WERI-Rb-1 (cell line): ENCODE data around the gene GLRA2.

Experiments
- DNase-seq: peaks from one replicate; pipeline ENCODE4 v3.0.0-alpha.2; 2020
- H3K27ac ChIP-seq: fragments of 250-450 bp; sonication (Bioruptor Pico); 2 replicates; pipeline ENCODE4 v1.5.1; 2020; ENCODE audit warnings: mild to moderate bottlenecking, moderate library complexity
- H3K27me3 ChIP-seq: fragments of 250-450 bp; sonication (Bioruptor Pico); 2 replicates; pipeline ENCODE4 v1.5.1; 2021; ENCODE audit warnings: mild to moderate bottlenecking, low read depth, moderate library complexity; ENCODE audit not compliant: insufficient read depth, severe bottlenecking
- H3K36me3 ChIP-seq: fragments of 250-450 bp; sonication (Bioruptor Pico); 2 replicates; pipeline ENCODE4 v1.5.1; 2020; ENCODE audit warnings: mild to moderate bottlenecking, moderate library complexity
- H3K4me3 ChIP-seq: 2 replicates; pipeline ENCODE4 v1.5.1; 2011; ENCODE audit warnings: low read depth, mild to moderate bottlenecking, control low read depth, low read length
- H3K9me3 ChIP-seq: fragments of 250-450 bp; sonication (Bioruptor Pico); 2 replicates; pipeline ENCODE4 v1.5.1; 2021; ENCODE audit warnings: mild to moderate bottlenecking, moderate library complexity; ENCODE audit not compliant: severe bottlenecking
- TF ChIP-seq, protein P1 (sequence below): IDR thresholded peaks from 2 replicates; pipeline ENCODE4 v1.5.1; 2011; ENCODE audit warnings: low read depth, mild to moderate bottlenecking, control low read depth, inconsistent platforms, low read length

Gene GLRA2

GRCh38 chrX:14712096-14712495 is 182.8 kb downstream of the GLRA2 start:
- Histone ChIP-seq H3K27me3 (no peaks in the 10 kb centered on the region), H3K9me3 (no peaks in the 10 kb centered on the region), H3K36me3 (no peaks in the 10 kb centered on the region), H3K4me3 (no peak overlapping the region), H3K27ac (no peak overlapping the region)
- TF ChIP-seq, protein P1, sequence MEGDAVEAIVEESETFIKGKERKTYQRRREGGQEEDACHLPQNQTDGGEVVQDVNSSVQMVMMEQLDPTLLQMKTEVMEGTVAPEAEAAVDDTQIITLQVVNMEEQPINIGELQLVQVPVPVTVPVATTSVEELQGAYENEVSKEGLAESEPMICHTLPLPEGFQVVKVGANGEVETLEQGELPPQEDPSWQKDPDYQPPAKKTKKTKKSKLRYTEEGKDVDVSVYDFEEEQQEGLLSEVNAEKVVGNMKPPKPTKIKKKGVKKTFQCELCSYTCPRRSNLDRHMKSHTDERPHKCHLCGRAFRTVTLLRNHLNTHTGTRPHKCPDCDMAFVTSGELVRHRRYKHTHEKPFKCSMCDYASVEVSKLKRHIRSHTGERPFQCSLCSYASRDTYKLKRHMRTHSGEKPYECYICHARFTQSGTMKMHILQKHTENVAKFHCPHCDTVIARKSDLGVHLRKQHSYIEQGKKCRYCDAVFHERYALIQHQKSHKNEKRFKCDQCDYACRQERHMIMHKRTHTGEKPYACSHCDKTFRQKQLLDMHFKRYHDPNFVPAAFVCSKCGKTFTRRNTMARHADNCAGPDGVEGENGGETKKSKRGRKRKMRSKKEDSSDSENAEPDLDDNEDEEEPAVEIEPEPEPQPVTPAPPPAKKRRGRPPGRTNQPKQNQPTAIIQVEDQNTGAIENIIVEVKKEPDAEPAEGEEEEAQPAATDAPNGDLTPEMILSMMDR: no peak
- no peak for DNase-seq

DNA sequence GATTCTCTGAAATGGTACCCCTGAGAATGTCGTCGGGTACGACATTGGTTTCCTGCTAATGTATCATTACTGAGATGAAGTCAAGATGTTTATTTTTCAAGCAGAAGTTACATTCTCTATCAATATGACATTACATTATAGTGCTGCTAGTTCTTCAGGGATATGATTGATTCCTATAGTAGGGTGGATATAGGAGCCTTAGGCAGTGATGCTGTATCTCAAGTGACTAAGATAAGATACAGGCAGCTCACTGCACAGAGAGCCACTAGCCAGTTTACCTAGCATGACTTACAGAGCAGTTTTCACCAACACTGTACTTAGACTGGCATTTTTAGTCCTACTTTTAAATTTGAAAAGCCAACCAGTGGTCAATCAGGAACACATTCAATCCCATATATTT is 188.6 kb downstream of the GLRA2 start:
- H3K27me3 ChIP-seq: no peaks in the 10 kb centered on the region
- H3K27ac ChIP-seq: no peak overlapping the region
- no peak overlapping the region for H3K4me3 ChIP-seq
- no peaks in the 10 kb centered on the region for H3K36me3 ChIP-seq
- no peaks in the 10 kb centered on the region for H3K9me3 ChIP-seq
- TF ChIP-seq, protein P1: no peak
- no peak for DNase-seq

DNA sequence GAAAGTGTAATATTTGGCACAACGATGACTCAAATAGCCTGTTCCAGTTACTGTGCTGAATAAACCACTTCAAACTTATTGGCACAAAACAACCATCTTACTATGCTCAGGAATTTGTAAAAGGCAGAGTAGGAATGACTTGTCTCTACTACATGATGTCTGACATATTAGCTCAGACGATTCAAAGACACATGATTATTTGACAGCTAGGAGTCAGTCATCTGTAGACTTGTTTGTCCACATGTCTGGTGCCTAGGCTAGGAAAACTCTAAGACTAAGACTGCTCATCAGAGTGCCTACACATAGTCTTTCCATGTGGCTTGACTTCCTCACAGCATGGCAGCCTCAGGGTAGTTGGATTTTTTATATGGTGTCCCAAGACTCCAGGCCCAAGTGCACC is 189.1 kb downstream of the GLRA2 start:
- no peak overlapping the region for H3K4me3 ChIP-seq
- TF ChIP-seq, protein P1: no peak
- no peak for DNase-seq
- no peak overlapping the region for H3K27ac ChIP-seq
- H3K36me3 ChIP-seq: no peaks in the 10 kb centered on the region
- no peaks in the 10 kb centered on the region for H3K9me3 ChIP-seq
- no peaks in the 10 kb centered on the region for H3K27me3 ChIP-seq

DNA sequence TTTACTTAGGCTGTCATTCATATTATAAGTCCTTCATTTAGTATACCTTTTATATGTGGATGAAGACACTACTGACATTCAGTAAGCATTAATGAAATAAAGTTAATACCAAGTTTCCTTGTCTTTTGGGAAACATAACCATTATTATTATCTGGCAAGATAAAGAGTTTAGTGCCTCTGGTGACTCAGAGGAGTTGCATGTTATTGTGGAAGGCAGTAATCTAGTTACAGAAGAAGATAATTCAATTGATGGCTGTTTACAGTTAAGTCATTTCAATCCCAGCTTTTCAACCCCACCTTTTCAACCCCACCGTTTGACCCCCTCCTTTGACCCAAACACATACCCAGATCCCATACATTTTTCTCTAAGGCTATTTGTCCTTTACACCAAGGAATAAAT is 199.7 kb downstream of the GLRA2 start:
- H3K9me3 ChIP-seq: no peaks in the 10 kb centered on the region
- H3K4me3 ChIP-seq: no peak overlapping the region
- TF ChIP-seq, protein P1: no peak

DNA sequence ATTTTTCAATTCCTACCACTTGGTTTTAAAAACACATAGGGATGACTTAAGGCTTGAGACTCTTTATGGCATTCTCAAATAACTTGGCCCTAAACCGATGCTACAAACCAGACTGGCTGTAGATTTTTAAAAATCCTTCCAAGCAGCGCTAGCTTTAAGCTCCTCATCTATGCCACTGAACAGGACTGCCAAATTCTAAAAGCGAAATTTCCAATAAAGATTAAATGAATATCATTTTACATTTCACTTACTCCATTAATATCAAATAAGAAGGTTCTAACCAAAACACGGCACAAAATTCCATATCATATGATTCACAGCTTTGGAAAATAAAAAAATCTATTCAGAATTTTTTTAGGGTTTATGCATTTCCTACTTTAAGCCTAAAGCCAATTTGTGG is 209.3 kb downstream of the GLRA2 start:
- TF ChIP-seq, protein P1: no peak
- Histone ChIP-seq H3K36me3 (no peaks in the 10 kb centered on the region), H3K9me3 (no peaks in the 10 kb centered on the region), H3K27me3 (no peaks in the 10 kb centered on the region), H3K27ac (no peak overlapping the region), H3K4me3 (no peak overlapping the region)
- DNase-seq: no peak

More for the DNA sequence above, 199.7 kb downstream of the GLRA2 start:
- DNase-seq: no peak
- no peaks in the 10 kb centered on the region for H3K36me3 ChIP-seq
- no peak overlapping the region for H3K27ac ChIP-seq
- no peaks in the 10 kb centered on the region for H3K27me3 ChIP-seq

- no peak overlapping the region for H3K4me3 ChIP-seq
- H3K27ac ChIP-seq: no peak overlapping the region
- H3K36me3 ChIP-seq: no peaks in the 10 kb centered on the region
- H3K27me3 ChIP-seq: no peaks in the 10 kb centered on the region
- H3K9me3 ChIP-seq: no peaks in the 10 kb centered on the region
- TF ChIP-seq, protein P1: no peak
- DNase-seq: no peak
Measured at GRCh38 chrX:14753441-14753840, 224.1 kb downstream of the GLRA2 start.
